GM21447 (cell line): ENCODE data around the gene ZCCHC17.
"Not testable (repeated sequence)": the region's sequence is repeated elsewhere in the genome, so short reads cannot be mapped to it uniquely, and the experiment has no call there.

Experiments
- ATAC-seq: cut with Tn5 transposase; IDR thresholded peaks from one replicate; pipeline ENCODE4 v1.9.1; 2021; ENCODE audit not compliant: unreplicated experiment

The ZCCHC17 gene

DNA sequence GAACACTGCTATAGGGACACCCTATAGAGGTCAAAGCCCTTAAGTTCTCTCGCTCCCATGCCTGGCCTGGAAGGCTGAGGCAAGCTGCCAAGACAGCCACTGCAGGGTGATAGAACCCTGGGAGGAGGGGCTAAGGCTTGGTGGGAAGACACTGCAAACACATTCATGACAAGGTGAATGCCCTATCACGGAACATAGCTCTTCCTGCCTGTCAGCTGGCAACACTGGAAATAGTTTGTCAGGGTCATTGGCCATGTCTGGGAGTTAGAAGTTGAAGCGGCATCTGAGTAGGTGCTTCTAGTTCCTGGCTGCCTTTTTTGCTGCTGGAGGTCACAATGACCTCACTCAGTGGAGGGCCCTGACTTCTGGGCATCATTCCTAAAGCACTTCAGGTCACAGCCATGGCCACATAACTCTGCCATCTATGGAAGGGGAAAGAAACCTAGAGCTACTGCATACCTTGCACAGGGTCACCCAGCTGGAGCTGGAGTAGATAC, 71.8 kb downstream of the ZCCHC17 start:
- ATAC-seq: no peak

GRCh38 chr1:31370021-31370420, 73.2 kb downstream of the ZCCHC17 start:
- ATAC-seq: no peak

- no peak for ATAC-seq
These were observed 73.7 kb downstream of the ZCCHC17 start for GRCh38 chr1:31370565-31370964.

- ATAC-seq: no peak
These were observed 74.5 kb downstream of the ZCCHC17 start for GRCh38 chr1:31371121-31371959.

DNA sequence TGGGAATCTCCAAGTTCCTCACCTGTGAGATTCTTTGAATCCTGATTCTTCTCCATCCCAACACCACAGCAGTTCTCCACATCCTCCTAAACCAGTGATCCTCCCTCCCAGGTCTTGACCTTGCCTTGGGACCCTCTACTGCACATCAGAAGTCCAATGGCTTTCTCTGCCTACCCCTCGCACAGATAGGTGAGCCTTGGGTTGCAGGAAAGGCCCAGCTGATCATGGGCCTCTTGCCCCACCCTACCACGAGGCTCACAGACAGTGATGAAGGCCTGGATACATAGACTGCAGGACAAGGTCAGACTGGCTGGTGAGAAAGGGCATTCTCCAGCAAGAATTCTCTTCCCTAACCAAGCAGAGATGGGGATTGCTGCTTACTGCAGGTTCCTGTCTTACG, 75.2 kb downstream of the ZCCHC17 start:
- no peak for ATAC-seq

GRCh38 chr1:31372751-31373055, 75.9 kb downstream of the ZCCHC17 start:
- ATAC-seq: no peak

DNA sequence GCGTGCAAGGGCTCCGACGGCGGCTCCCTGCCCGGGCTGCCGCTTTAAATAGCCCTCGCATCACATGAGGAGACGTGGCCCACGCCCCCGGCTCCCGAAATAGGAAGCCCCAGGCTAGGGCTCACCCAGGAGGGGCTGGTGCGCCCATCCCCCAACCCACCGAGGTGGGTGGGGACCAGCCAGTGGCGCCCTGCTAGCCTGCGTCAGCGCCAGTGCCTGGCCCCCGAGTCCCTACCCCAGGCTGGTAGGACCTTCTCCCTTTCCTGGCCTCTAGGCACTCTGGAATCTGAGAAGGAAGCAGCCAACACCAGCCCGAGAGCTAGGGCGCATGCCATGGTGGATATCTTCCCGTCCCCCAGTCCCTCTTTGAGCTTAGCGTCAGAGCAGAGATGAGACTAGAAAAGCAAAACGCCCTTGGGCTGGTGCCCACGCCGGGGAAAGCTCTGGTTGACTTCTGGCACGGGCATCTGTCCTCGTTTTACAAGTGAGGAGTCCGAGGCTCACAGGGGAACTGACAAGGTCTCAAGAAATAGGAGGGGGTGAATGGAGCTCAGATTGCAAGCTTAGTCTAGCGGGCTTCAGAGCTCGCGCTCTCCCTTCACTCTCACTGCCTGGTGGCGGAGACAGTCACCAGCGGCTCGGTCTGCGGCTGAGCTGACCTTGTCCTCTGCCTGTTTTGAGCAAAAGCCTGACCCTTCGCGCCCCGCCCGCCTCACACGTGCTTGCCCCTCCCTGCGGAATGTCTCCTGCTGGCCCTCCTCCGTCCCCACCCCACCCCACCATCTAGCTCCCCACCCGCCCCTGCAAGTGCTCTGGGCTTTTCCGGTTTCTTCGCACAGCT, 76.4 kb downstream of the ZCCHC17 start, which contains the start of gene FABP3:
Gene FABP3, minus strand, starts transcription at position 21 of the 841 bp plus-strand sequence. CDS start 62 bp downstream, outside the sequence.
- no peak for ATAC-seq

- no peak for ATAC-seq
These were observed 77.2 kb downstream of the ZCCHC17 start for GRCh38 chr1:31373897-31374486.

DNA sequence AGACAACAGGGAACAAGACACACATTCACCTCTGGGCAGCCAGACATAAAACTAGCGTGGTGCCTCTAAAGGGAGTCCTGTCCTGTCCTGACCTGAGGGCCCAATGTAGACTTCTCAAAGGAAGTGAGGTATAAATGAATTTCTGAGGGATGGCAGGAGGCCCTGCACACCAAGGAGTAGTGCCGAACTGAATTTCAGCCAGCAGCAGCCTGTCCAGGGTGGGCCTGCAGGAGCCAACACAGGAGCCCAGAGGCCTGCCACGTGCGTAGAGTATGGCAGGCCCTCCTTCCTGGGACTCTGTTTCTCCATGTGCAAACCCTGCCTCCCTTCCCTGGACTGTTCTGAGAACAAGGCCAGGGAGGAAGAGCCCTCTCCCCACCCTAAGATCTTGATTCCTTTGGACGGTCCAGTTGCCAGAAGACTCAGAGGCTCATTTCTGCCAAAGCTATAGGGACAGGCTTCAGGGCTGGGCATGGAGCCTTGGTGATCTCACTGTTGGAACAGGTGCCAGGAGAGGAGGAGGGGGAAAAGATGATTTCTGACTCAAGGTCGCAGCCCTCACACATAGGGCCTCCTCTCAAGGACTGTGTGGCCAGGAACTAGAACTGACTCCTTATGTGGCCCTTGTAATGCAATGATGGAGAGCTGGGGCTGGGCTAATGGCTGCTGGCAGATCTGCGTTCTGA, 77.8 kb downstream of the ZCCHC17 start:
- ATAC-seq: no peak

DNA sequence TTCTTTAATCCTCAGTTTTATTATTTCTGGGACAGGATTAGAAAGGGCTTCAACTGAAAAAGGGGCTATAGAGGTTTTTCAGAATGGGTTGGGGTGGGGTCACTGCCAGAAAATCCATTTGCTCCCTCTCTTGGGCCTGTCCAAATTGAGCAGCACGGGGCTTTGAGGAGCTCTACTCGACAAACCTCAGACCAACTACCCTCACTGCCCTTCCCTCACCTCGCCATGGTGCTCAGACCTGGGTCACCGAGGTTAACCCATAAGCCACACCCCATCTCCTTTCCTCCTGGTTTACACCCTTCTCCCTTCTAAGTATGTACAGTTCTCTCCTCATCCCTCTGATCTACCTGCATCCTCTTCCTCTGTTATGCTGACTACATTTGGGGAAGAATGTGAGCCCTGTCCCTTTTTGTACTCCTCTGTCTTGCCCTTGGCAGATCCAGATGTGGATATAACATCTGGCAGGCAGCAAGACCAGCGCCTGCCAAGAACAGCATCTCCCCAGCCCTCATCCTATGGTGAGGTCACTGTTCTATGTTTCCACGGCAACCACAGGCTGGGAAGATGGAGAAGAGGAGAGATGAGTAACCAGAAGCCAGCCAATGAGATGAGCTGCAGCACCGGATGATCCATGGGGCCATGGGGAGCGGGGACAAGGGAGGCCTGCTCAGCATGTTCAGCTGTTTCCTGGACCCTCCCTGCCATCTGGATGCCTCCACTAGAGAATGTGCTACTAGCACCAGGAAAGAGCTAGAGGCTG, 79.7 kb downstream of the ZCCHC17 start:
- ATAC-seq: no peak

DNA sequence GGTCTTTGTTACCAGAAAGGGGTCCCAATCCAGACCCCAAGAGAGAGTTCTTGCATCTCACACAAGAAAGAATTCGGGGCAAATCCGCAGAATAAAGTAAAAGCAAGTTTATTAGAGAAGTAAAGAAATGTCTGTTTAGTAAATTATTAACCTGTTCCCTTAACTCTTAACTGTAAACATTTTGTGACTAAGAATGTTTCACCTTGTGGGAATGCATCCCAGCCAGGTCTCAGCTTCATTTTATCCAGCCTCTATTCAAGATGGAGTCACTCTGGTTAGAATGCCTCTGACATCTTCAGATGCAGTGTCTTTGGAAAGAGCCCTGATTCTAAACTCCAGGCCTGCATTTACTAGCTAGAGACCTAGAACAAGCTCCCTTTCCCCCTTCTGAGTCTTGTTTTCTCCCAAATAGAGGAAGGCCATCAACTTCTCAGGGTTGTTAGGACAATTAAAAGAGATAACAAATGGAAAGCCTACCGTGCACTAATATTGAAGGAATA, 80.6 kb downstream of the ZCCHC17 start:
- ATAC-seq: no peak

GRCh38 chr1:31378001-31378400, 81.2 kb downstream of the ZCCHC17 start:
- no peak for ATAC-seq

DNA sequence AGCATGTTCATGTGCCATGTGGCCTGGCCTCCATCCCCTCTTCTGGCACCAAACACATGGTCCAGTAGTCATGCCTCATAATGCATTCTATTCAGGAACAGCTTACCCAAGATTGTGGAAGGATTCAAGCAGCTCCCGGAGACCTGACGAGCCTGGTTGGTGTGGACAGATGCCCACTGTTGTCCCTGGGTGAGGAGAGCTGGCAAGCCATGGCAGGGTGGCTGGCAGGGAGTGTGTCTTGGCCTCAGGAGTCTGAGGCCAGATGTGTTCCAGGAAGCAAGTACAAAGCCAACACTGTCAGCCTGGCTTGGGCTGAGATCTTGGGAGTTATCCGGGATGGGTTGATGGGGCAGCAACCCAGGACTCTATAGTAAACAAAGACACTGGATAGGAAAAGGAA, 83.3 kb downstream of the ZCCHC17 start:
- ATAC-seq: no peak

- ATAC-seq: no peak
These were observed 84.8 kb downstream of the ZCCHC17 start for GRCh38 chr1:31381394-31382294.

GRCh38 chr1:31382379-31382989, 85.7 kb downstream of the ZCCHC17 start:
- no peak for ATAC-seq

- no peak for ATAC-seq
These were observed 87.1 kb downstream of the ZCCHC17 start for GRCh38 chr1:31383967-31384366.

GRCh38 chr1:31386576-31387243, 89.9 kb downstream of the ZCCHC17 start:
- ATAC-seq: not testable (repeated sequence)

DNA sequence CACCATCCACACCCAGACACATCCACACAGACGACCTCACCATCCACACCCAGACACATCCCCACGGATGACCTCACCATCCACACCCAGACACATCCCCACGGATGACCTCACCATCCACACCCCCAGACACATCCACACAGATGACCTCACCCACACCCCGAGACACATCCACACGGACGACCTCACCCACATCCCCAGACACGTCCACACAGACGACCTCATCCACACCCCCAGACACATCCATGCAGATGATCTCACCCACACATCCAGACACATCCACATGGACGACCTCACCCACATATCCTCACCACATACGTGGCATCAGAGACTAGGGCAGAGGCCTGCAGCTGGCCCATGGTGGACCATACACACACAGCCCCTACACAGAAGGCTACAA, 90.8 kb downstream of the ZCCHC17 start:
- ATAC-seq: no peak
